HEK293 (cell line): ENCODE measurements around the gene NDUFC2.

Source experiments
- CTCF ChIA-PET: fragments of 350-600 bp; formaldehyde crosslinking; extraction: SDS; loops from one replicate; lab custom pipeline; 2021; ENCODE audit warnings: antibody characterized with exemption; lab: Yijun Ruan, JAX
- POLR2A ChIA-PET: fragments of 300-600 bp; formaldehyde crosslinking; extraction: SDS; loops from one replicate; lab custom pipeline; 2020; ENCODE audit warnings: antibody characterized with exemption, inconsistent platforms; lab: Yijun Ruan, JAX
- H3K27ac ChIP-seq: fragments of 200-500 bp; sonication (Bioruptor generic); 2 replicates; pipeline ENCODE4 v1.5.1; 2014; ENCODE audit warnings: low read depth, low read length, control low read depth, inconsistent platforms; ENCODE audit errors: extremely low read depth
- H3K36me3 ChIP-seq, 2 experiments: fragments of 200-500 bp in 1 of 2; sonication (Bioruptor generic) in 1 of 2; 1 replicate in 1 of 2; 2 replicates in 1 of 2; pipeline ENCODE4 v1.5.1; 2014 to 2017; ENCODE audit warnings: inconsistent platforms in 2 of 2, low read length in 2 of 2; ENCODE audit not compliant: control insufficient read depth in 2 of 2, insufficient read depth in 1 of 2
- H3K4me1 ChIP-seq: fragments of 200-500 bp; sonication (Bioruptor generic); 2 replicates; pipeline ENCODE4 v1.5.1; 2014; ENCODE audit warnings: mild to moderate bottlenecking, low read length, inconsistent platforms; ENCODE audit not compliant: control insufficient read depth, insufficient read depth
- H3K4me3 ChIP-seq: 2 replicates; pipeline ENCODE4 v1.5.1; 2011; ENCODE audit warnings: low read depth, mild to moderate bottlenecking, control low read depth, low read length, moderate library complexity
- H3K9me3 ChIP-seq: fragments of 200-500 bp; sonication (Bioruptor generic); 2 replicates; pipeline ENCODE4 v1.5.1; 2014; ENCODE audit warnings: low read depth, low read length, inconsistent platforms; ENCODE audit not compliant: control insufficient read depth, insufficient read depth
- EGR2 ChIP-seq: fragments of 450-650 bp; formaldehyde crosslinking; IDR thresholded peaks from 2 replicates; pipeline ENCODE4 v1.5.1; 2016; ENCODE audit warnings: low read depth, missing biosample characterization, missing genetic modification characterization
- HOXD13 ChIP-seq: sonication (generic); formaldehyde crosslinking; IDR thresholded peaks from 2 replicates; pipeline ENCODE4 v1.8.0; 2022; ENCODE audit warnings: missing genetic modification reagents, borderline replicate concordance
- OVOL3 ChIP-seq: fragments of 450-650 bp; formaldehyde crosslinking; IDR thresholded peaks from 2 replicates; pipeline ENCODE4 v1.5.1; 2016; ENCODE audit warnings: missing biosample characterization, missing genetic modification characterization
- YY2 ChIP-seq: fragments of 450-650 bp; formaldehyde crosslinking; IDR thresholded peaks from 2 replicates; pipeline ENCODE4 v1.5.1; 2016; ENCODE audit warnings: missing biosample characterization, missing genetic modification characterization
- ZBTB7A ChIP-seq: fragments of 450-650 bp; formaldehyde crosslinking; IDR thresholded peaks from 2 replicates; pipeline ENCODE4 v1.5.1; 2016; ENCODE audit warnings: low read depth, missing biosample characterization, missing genetic modification characterization
- ZFHX2 ChIP-seq: fragments of 450-650 bp; formaldehyde crosslinking; conservative IDR thresholded peaks from 2 replicates; pipeline ENCODE4 v1.5.1; 2016; ENCODE audit warnings: missing biosample characterization, missing genetic modification characterization
- ZNF10 ChIP-seq: fragments of 450-650 bp; formaldehyde crosslinking; IDR thresholded peaks from 2 replicates; pipeline ENCODE4 v1.5.1; 2017; ENCODE audit warnings: missing biosample characterization, missing genetic modification characterization
- ZNF292 ChIP-seq: fragments of 450-650 bp; formaldehyde crosslinking; IDR thresholded peaks from 2 replicates; pipeline ENCODE4 v1.5.1; 2016; ENCODE audit warnings: low read depth, missing biosample characterization, missing genetic modification characterization, borderline replicate concordance
- ZNF398 ChIP-seq: fragments of 450-650 bp; formaldehyde crosslinking; IDR thresholded peaks from 2 replicates; pipeline ENCODE4 v1.5.1; 2017; ENCODE audit warnings: missing biosample characterization, missing genetic modification characterization
- ZNF433 ChIP-seq: fragments of 450-650 bp; formaldehyde crosslinking; IDR thresholded peaks from 2 replicates; pipeline ENCODE4 v1.5.1; 2016; ENCODE audit warnings: missing biosample characterization, missing genetic modification characterization, low read depth
- ZNF555 ChIP-seq: fragments of 450-650 bp; formaldehyde crosslinking; conservative IDR thresholded peaks from 2 replicates; pipeline ENCODE4 v1.5.1; 2017; ENCODE audit warnings: missing biosample characterization, mild to moderate bottlenecking, missing genetic modification characterization, inconsistent platforms
- ZNF677 ChIP-seq: fragments of 450-650 bp; IDR thresholded peaks from 2 replicates; pipeline ENCODE4 v1.5.0; 2018; ENCODE audit warnings: missing biosample characterization, mild to moderate bottlenecking, missing genetic modification characterization, moderate library complexity
- ZSCAN16 ChIP-seq: fragments of 450-650 bp; formaldehyde crosslinking; IDR thresholded peaks from 2 replicates; pipeline ENCODE4 v1.5.1; 2016; ENCODE audit warnings: missing biosample characterization, missing genetic modification characterization
- ZSCAN18 ChIP-seq: fragments of 450-650 bp; formaldehyde crosslinking; IDR thresholded peaks from 2 replicates; pipeline ENCODE4 v1.5.1; 2016; ENCODE audit warnings: missing biosample characterization, missing genetic modification characterization

Gene NDUFC2

GRCh38 chr11:78063440-78064181 is 16.1 kb downstream of the NDUFC2 start, which contains the start of gene THRSP:
TSS of gene THRSP (plus strand) at chr11:78063861. CDS start at chr11:78063882, 21 bp downstream.
- no peak within 1 kb of the TSS for H3K27ac ChIP-seq
- H3K4me3 ChIP-seq, result no peak within 1 kb of the TSS
- no peaks in the 10 kb centered on the region for H3K9me3 ChIP-seq
- H3K36me3 ChIP-seq, result peaks cover 0 to 7% of the 10 kb centered on the region in 2 experiments; a peak in 2 of 3 replicates
- ChIA-PET POLR2A (no interaction called here), CTCF (interaction anchor here (0.6 to 1.5 kb wide), 2 partner anchors 18 to 24 kb away, joined by 6 to 7 read pairs; no protein-coding TSS in a partner anchor)
- no peaks in the 10 kb centered on the region for H3K4me1 ChIP-seq
- no peak for TF ChIP-seq ZSCAN18 (tag by site-specific recombination)
- no peak for TF ChIP-seq YY2
- no peak for TF ChIP-seq HOXD13 (CRISPR knock-in tag)

GRCh38 chr11:78062671-78063070 is 17.0 kb downstream of the NDUFC2 start:
- ChIA-PET CTCF (interaction anchor here (0.6 to 1.5 kb wide), 2 partner anchors 17 to 23 kb away, joined by 6 to 7 read pairs; no protein-coding TSS in a partner anchor), POLR2A (no interaction called here)
- Histone ChIP-seq H3K27ac (no peak overlapping the region), H3K36me3 (peaks cover 0 to 4% of the 10 kb centered on the region in 2 experiments; a peak in 1 of 3 replicates), H3K4me3 (no peak overlapping the region), H3K9me3 (no peaks in the 10 kb centered on the region), H3K4me1 (no peaks in the 10 kb centered on the region)
- TF ChIP-seq OVOL3 (tag by site-specific recombination) (no peak), ZNF677 (tag by site-specific recombination) (no peak), ZNF433 (tag by site-specific recombination) (no peak), ZNF555 (tag by site-specific recombination) (no peak), ZBTB7A (tag by site-specific recombination) (no peak), ZSCAN16 (no peak), ZNF10 (tag by site-specific recombination) (no peak)

- POLR2A ChIA-PET, result no interaction called here
- H3K4me1 ChIP-seq, result no peaks in the 10 kb centered on the region
- no peak overlapping the region for H3K4me3 ChIP-seq
- no peak overlapping the region for H3K27ac ChIP-seq
- CTCF ChIA-PET, result no interaction called here
- TF ChIP-seq ZNF292 (tag by site-specific recombination) (no peak), ZNF398 (0 out of 2 replicates have a peak, but pooled peaks have one; percentile 34), ZFHX2 (tag by site-specific recombination) (peak; percentile 94), EGR2 (peak; percentile 96)
- no peaks in the 10 kb centered on the region for H3K36me3 ChIP-seq
- no peaks in the 10 kb centered on the region for H3K9me3 ChIP-seq
Observed at GRCh38 chr11:78061921-78062311, 17.7 kb downstream of the NDUFC2 start.
